GM19240 (cell line): Measurements from ENCODE around the gene RPL9.
"Not testable (repeated sequence)": the region's sequence is repeated elsewhere in the genome, so short reads cannot be mapped to it uniquely, and the experiment has no call there.

Source experiments
- DNase-seq: peaks from one replicate; pipeline ENCODE4 v3.0.0; 2011; ENCODE audit warnings: low spot score; ENCODE audit not compliant: insufficient read length

The RPL9 gene

DNA sequence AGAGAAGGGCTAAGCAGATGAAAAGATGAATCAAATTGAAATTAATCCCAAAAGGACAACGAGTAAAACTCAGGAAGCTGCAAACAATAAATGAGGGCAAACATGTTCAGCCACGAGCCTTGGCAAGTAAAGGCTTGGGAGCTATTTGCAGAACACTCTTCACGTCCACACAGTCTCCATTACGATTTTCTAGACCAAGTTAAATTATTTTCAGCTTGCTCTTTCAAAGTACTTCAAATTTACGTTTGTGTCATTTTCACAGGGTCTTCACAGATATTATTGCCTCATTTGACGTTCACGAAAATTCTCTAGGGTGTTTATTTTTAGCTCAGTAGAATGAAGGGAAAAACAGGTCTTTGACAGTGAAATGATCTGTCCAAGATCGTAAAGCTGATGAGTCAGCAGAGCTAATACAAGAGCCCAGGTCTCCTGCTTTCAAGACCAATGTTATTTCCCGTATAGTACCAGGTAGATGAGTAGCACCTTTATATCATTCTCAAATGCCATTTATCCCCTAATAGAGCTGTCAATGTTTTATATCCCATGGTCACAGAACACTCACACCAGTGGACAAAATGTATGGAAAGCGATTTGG lies 31.1 kb downstream of the RPL9 start:
- no peak for DNase-seq

DNA sequence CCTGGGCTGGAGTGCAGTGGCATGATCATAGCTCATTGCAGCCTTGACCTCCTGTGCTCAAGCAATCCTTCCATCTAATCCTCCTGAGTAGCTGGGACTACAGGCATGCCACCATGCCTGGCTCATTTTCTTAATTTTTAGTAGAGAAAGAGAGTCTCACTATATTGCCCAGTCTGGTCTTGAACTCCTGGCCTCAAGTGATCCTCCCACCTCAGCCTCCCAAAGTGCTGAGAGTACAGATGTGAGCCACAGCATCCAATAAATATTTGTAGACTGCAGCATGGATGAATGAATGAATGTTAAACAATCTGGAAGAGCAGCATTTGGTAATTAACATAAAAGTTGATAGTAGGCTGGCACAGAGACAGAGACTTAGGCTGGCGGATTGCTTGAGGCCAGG lies 32.0 kb downstream of the RPL9 start:
- DNase-seq: no peak

DNA sequence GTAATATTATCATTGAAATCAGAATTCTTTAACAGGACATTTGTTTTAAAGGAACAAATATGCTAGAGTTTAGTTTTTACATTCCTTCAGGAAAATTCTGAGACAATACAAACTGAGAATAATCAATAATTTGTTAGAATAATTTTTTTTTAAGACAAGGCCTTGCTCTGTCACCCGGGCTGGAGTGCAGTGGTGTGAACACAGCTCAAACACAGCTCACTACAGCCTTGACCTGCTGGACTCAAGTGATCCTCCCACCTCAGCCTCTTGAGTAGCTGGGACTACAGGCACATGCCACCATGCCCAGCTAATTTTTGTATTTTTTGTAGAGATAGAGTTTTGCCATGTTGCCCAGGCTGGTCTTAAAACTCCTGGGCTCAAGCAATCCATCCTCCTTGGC lies 33.4 kb downstream of the RPL9 start:
- not testable (repeated sequence) for DNase-seq

DNA sequence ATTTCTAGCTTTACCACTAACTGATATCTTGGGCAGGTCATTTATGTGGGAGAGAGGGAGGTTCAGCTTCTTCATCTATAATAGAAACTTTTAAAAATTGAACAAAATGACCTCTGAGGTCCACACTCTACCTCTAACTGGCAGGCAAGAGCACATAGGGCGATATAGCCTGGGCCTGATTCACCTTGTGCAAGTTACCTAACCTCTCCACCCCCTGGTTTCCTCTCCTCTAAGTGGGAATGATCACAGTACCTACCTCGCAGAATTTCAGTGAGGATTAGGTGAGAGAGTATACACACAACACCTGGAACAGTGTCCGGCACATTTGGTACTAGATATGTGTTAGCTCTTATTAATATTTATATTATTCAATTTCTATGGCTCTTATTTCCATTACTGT lies 36.5 kb downstream of the RPL9 start:
- DNase-seq: no peak

DNA sequence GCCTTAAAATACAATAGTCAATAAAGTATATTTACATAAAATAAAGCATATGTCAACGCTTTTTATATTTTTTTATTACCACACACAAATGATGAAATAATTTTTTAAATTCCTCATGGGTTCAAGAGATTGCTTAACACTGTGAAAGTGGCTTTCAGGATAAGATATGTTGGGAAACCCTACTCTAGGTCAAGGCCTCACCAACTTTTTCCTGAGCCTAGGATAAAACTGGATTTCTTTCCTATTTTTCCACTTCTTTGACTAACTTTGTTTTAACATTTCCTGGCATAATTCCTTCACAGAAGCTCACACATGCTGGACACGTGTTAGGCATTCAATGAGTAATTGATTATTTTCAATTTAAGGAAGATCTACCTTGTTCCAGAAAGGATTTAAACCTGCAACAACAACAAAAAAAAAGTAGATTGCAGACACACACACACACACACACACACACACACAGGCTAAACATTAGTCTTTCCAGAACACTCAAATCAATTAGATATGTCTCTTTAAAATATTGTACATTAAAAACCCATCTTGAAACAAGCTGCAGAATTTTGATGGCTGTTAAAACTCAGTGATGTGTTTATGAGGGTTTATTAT lies 42.9 kb downstream of the RPL9 start:
- no peak for DNase-seq

DNA sequence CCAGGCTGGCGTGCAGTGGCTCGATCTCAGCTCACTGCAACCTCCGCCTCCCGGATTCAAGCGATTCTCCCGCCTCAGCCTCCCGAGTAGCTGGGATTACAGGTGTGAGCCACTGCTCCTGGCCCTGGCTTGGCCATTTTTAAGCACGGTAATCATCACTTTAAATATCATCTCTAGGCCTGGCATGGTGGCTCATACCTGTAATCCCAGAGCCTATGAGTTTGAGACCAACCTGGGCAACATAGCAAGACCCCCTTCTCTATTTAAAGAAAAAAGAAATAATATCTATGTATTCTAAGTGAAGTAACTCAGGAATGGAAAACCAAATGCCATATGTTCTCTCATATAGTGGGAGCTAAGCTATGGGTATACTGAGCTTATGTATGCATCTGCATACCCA lies 47.2 kb downstream of the RPL9 start:
- DNase-seq: not testable (repeated sequence)

DNA sequence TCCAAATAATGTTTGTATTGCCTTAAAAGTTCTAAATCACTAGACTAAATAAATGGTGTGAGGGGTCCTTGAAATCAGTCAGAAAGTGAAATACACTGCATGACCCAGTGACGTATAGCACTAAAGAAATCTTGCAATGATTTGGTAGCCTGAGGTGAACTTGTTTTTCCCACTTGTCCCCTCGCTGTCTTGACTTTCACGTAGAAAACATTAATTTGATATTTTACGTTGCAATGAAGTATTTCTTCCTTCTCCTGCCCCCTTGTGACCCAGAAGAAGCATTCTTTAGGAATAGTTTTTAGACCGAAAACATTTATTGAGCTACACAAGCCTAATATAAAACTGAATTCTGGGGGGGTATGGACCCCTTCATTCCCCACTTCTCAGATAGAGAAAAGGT lies 48.3 kb downstream of the RPL9 start:
- DNase-seq: no peak

DNA sequence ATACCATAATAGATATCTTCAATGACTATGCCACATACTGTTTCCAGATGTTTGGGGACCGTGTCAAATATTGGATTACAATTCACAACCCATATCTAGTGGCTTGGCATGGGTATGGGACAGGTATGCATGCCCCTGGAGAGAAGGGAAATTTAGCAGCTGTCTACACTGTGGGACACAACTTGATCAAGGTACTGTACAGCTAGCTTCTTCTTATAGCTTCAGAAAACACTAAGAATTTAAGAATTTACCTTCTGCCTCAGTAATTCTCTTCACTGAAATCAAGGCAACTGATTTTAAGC lies 51.2 kb downstream of the RPL9 start:
- no peak for DNase-seq

DNA sequence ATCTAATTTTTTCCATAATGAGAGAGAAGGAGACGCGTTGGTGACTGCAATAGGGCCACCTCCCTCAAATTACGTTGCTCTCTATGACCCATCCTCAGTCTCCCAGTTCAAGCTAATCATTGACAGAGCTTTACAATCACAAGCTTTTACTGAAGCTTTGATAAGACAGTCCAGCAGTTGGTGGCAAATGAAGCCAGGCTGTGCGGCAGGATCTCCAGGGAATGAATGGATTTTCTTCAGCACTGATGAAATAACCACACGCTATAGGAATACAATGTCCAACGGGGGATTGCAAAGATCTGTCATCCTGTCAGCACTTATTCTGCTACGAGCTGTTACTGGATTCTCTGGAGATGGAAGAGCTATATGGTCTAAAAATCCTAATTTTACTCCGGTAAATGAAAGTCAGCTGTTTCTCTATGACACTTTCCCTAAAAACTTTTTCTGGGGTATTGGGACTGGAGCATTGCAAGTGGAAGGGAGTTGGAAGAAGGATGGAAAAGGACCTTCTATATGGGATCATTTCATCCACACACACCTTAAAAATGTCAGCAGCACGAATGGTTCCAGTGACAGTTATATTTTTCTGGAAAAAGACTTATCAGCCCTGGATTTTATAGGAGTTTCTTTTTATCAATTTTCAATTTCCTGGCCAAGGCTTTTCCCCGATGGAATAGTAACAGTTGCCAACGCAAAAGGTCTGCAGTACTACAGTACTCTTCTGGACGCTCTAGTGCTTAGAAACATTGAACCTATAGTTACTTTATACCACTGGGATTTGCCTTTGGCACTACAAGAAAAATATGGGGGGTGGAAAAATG lies 51.7 kb downstream of the RPL9 start, which contains the start of gene KLB:
Gene KLB, plus strand, starts transcription at position 168 of the 821 bp plus-strand sequence. Its CDS starts 20 bp downstream, at position 188.
- DNase-seq: no peak
